Activated naive CD4-positive, alpha-beta T cell treated with anti-CD3 and anti-CD28 coated beads, Interleukin-2, amount 50 U/mL, for 72 hours (primary cell): ENCODE measurements around the gene PRSS48. TPM values are rescaled to one million over a fixed set of nuclear protein-coding genes. Genes with fewer than 3 reads are reported as not detected.
A peak's percentile ranks its signal among the peaks of the same experiment; 100 is the strongest.

ENCODE experiments used
- ATAC-seq, 2 donors: fragments of 150-1000 bp; cut with Tn5 transposase; 2 replicates each; pipeline ENCODE4 v1.10.0; 2021; ENCODE audit warnings: mild to moderate bottlenecking in 2 of 2, moderate library complexity in 2 of 2
- DNase-seq, 2 donors: peaks; one replicate each; pipeline ENCODE4 v3.0.0; 2021 to 2022; ENCODE audit warnings: low spot score in 2 of 2
- H3K27ac Mint-ChIP-seq, 2 donors: one replicate each; pipeline ENCODE4 v1.8.0; 2022; ENCODE audit warnings: mild to moderate bottlenecking in 2 of 2, mixed read lengths in 2 of 2
- H3K36me3 Mint-ChIP-seq, 2 donors: one replicate each; pipeline ENCODE4 v1.8.0; 2022; ENCODE audit warnings: mixed read lengths in 2 of 2
- H3K9me3 Mint-ChIP-seq, 2 donors: one replicate each; pipeline ENCODE4 v1.8.0; 2022; ENCODE audit warnings: mixed read lengths in 2 of 2
- total RNA-seq, 2 donors: library from RNA; stranded (reverse); gene quantifications; one replicate each; pipeline ENCODE4 v1.2.3, GENCODE V29; 2022

Gene PRSS48
- total RNA-seq, 2 donors from 2014 or later = not detected

- ATAC-seq (no peak), DNase-seq (no peak)
- Mint-ChIP-seq H3K9me3 (no peaks in the 10 kb centered on the region), H3K36me3 (peaks cover 7 to 9% of the 10 kb centered on the region in 2 donors), H3K27ac (no peak overlapping the region)
Measured at GRCh38 chr4:151324124-151324751, 47.3 kb downstream of the PRSS48 start.

DNA sequence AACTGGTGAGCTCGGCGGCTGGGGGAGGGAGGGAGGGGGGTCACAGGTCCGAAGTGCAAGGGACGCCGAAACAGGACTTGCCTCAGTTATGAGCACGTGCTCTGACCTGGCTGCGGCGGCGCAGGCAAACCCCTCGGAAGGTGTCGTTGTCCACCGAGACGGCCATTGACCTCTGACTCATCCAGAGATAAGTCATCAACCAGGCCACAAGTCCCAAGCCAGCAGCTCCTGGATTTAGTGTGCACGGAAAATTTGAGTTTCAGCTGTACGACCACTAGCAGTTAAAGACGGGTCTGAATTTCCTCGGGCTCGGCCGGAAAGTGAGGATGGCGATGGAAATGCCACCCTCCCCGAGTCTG is 47.8 kb downstream of the PRSS48 start:
- ATAC-seq (peak in 1 of 2 donors; percentile 87), DNase-seq (peak; percentile 5 to 68)
- Mint-ChIP-seq H3K36me3 (peaks cover 7 to 9% of the 10 kb centered on the region in 2 donors), H3K9me3 (no peaks in the 10 kb centered on the region), H3K27ac (no peak overlapping the region)

DNA sequence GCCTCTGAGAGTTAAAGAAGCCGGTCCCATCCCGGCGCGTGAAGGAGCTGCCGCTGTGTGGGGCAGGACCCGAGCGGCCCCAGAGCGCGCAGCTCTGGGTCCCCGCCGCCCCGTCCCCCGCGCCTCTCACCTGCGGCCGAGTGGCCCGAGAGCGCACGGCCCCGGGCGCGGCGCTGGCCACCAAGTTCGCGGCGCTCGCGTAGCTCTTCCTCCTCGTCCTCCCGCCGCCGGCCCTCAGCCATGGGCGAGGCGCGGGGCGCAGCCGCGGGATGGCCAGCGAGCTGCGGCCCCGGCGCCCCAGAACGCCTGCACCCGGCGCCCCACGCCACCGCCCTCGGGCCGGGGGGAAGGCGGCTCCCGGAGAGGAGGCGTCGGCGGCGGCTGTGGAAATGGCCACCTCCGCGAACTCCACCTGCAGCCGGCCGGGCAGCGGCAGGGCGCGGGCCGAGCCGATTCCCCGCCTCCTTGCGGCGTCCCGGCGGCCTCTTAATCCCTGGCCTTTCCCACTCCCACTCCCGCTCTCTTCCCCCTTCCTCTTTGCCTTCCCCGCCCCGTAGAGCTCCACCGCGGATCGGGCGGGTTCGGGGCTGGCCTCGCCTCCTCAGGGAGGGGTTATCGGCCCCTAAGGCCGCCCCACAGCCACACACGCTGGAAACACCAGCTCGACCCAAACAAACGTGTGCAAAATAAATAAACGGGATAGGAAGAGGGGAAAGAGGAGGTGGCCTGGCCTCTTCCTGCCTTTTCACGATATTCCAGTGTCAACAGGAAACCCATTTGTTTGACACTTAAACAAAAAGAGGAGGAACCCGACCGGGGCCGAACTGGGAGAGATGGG is 48.4 kb downstream of the PRSS48 start, which contains the start of gene SH3D19:
Gene SH3D19 (minus strand): TSS at position 495 of the 838 bp plus-strand sequence. CDS start 253 bp downstream, at position 242.
- H3K27ac Mint-ChIP-seq = no peak within 1 kb of the TSS
- peaks cover 7 to 9% of the 10 kb centered on the region in 2 donors for H3K36me3 Mint-ChIP-seq
- no peaks in the 10 kb centered on the region for H3K9me3 Mint-ChIP-seq
- DNase-seq = peak in 1 of 2 donors; percentile 4
- peak in 1 of 2 donors; percentile 67 for ATAC-seq

GRCh38 chr4:151325949-151326246 is 48.9 kb downstream of the PRSS48 start:
- DNase-seq (no peak), ATAC-seq (no peak)
- Mint-ChIP-seq H3K9me3 (peaks cover 0 to 3% of the 10 kb centered on the region in 2 donors), H3K36me3 (peaks cover 7 to 13% of the 10 kb centered on the region in 2 donors), H3K27ac (no peak overlapping the region)

- H3K27ac Mint-ChIP-seq = peak overlapping the region in 1 of 2 donors; percentile 27
- H3K9me3 Mint-ChIP-seq = peaks cover 0 to 6% of the 10 kb centered on the region in 2 donors
- H3K36me3 Mint-ChIP-seq = peaks cover 7 to 14% of the 10 kb centered on the region in 2 donors
- ATAC-seq (no peak), DNase-seq (no peak)
Measured at GRCh38 chr4:151329217-151330007, 52.5 kb downstream of the PRSS48 start.

DNA sequence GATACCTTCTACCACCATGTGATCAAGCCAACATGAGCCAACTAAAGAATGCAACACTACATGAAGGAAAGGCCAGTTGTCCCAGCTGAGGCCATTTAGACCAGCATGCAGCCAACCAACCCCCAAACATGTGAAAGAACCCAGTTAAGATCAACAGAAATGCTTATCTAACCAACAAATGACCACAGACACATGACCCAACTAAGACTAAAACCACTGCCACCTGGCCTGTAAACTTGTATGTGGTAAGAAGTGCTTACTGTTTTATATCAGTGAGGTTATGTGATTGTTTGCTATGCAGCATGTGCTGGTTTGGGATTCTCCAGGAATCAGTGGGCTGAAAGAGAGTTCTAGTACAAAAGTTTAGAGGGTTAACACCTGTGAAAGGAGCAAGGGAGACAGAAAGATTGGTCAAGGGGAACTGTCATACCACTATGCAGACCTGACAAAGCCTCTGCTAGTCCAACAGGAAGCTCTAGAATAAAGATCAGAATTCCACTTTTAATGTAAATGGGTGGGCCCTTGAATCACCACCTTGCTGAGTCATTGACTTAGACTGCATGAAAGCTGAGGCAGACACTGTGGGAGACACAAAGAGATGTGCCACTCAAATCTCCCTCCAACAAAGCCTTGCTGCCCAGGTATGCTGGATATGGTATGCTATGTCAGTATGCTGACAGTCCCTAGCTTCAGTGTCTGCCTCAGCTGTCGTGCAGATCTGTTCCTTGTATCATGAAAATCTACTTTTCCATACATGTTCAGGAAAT is 54.5 kb downstream of the PRSS48 start:
- Mint-ChIP-seq H3K27ac (no peak overlapping the region), H3K9me3 (peaks cover 0 to 6% of the 10 kb centered on the region in 2 donors), H3K36me3 (peaks cover 0 to 5% of the 10 kb centered on the region in 2 donors)
- ATAC-seq = no peak
- DNase-seq = no peak

GRCh38 chr4:151339467-151339866 is 62.5 kb downstream of the PRSS48 start:
- no peak for ATAC-seq
- Mint-ChIP-seq H3K36me3 (no peaks in the 10 kb centered on the region), H3K9me3 (peaks cover 0 to 3% of the 10 kb centered on the region in 2 donors), H3K27ac (no peak overlapping the region)
- DNase-seq = no peak

DNA sequence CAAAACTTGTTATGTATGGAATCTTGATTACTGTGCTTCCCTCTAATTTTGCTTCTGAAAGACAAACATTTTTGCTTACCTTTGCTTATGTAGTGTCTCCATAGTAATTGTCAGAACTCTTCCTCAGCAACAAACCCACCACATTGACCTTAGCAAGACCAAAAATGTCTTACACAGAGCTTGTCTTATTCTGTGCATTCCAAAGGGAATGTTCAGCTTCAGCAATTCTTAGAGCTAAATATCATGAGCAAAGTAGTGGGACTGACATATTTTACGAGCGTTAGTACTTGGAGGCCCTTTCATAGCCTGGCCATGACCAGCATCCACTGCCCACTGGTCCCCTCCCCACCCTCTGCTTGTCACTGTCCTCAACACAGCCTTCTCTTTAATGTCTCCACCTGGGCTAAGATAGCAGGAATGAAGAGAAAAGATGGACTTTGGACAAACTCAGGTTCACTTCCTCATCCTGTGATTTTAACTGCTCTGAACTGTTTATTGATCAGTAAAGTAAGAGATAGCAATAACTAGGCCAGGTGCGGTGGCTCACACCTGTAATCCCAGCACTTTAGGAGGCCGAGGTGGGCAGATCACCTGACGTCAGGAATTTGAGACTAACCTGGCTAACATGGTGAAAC is 63.9 kb downstream of the PRSS48 start:
- H3K27ac Mint-ChIP-seq = no peak overlapping the region
- no peak for ATAC-seq
- H3K9me3 Mint-ChIP-seq = peaks cover 0 to 3% of the 10 kb centered on the region in 2 donors
- H3K36me3 Mint-ChIP-seq = no peaks in the 10 kb centered on the region
- no peak for DNase-seq

Other genes starting within 250 kb of the PRSS48 start
- gene RPS3A, start 177.5 kb upstream of the PRSS48 start, total RNA-seq = 1,000 to 10,000 TPM; 2,119 to 2,880 TPM
- 1 to 10 TPM in 1 of 2 donors, not detected in 1; 1.7 TPM for gene SH3D19, start 48.4 kb downstream of the PRSS48 start, total RNA-seq
- gene FHIP1A, start 132.0 kb downstream of the PRSS48 start, total RNA-seq = 1 to 10 TPM in 1 of 2 donors, under 1 TPM in 1; 0.66 to 2.7 TPM